ENCODE results near the gene SPOPL. TPM values are rescaled to one million over a fixed set of nuclear protein-coding genes. Genes with fewer than 3 reads are reported as not detected.

SPOPL gene
- polyA plus RNA-seq, 1 donor from 2014 or later: 16.4 TPM

- Histone ChIP-seq H3F3A (ENCODE audit: insufficient read depth, low read length, poor library complexity, severe bottlenecking) (no peaks in the 10 kb centered on the region), H3K27me3 (ENCODE audit: insufficient read depth, low read depth, low read length) (no peaks in the 10 kb centered on the region), H3K9ac (ENCODE audit: low read length) (no peak overlapping the region), H4K20me1 (ENCODE audit: insufficient read depth) (no peaks in the 10 kb centered on the region), H3K9me3 (ENCODE audit: low read length) (no peaks in the 10 kb centered on the region), H3K4me3 (ENCODE audit: low read length) (no peak overlapping the region), H3K79me2 (replicated peaks; ENCODE audit: insufficient read depth, low read length) (no peaks in the 10 kb centered on the region), H3K4me2 (ENCODE audit: low read length) (no peak overlapping the region), H3K27ac (ENCODE audit: low read length) (no peak overlapping the region), H3K36me3 (ENCODE audit: insufficient read depth, low read length) (no peaks in the 10 kb centered on the region), H2AFZ (ENCODE audit: low read depth, low read length) (no peak overlapping the region), H3K9me2 (ENCODE audit: insufficient read depth, low read length) (no peaks in the 10 kb centered on the region)
- TF ChIP-seq EP300 (conservative IDR thresholded peaks at IDR 0.05; ENCODE audit: poor library complexity, severe bottlenecking) (no peak), RAD21 (conservative IDR thresholded peaks at IDR 0.05) (no peak), POLR2AphosphoS5 (IDR thresholded peaks at IDR 0.05) (no peak), EZH2 (IDR thresholded peaks at IDR 0.05; ENCODE audit: borderline replicate concordance, insufficient read depth, low read length, poor library complexity, severe bottlenecking) (no peak), SMC3 (conservative IDR thresholded peaks at IDR 0.05; ENCODE audit: poor library complexity) (no peak)
Observed at GRCh38 chr2:138495384-138495783, 6.2 kb upstream of the SPOPL start.

- Histone ChIP-seq H3K79me2 (replicated peaks; ENCODE audit: insufficient read depth, low read length) (no peaks in the 10 kb centered on the region), H3K36me3 (ENCODE audit: insufficient read depth, low read length) (no peaks in the 10 kb centered on the region), H2AFZ (ENCODE audit: low read depth, low read length) (no peak overlapping the region), H3K9ac (ENCODE audit: low read length) (no peak overlapping the region), H3K27me3 (ENCODE audit: insufficient read depth, low read depth, low read length) (no peaks in the 10 kb centered on the region), H4K20me1 (ENCODE audit: insufficient read depth) (no peaks in the 10 kb centered on the region), H3K4me2 (ENCODE audit: low read length) (no peak overlapping the region), H3K9me2 (ENCODE audit: insufficient read depth, low read length) (no peaks in the 10 kb centered on the region), H3K27ac (ENCODE audit: low read length) (no peak overlapping the region), H3K9me3 (ENCODE audit: low read length) (no peaks in the 10 kb centered on the region), H3K4me3 (ENCODE audit: low read length) (no peak overlapping the region), H3F3A (ENCODE audit: insufficient read depth, low read length, poor library complexity, severe bottlenecking) (no peaks in the 10 kb centered on the region)
- no peak for TF ChIP-seq EP300 (conservative IDR thresholded peaks at IDR 0.05; ENCODE audit: poor library complexity, severe bottlenecking)
- TF ChIP-seq MXI1 (conservative IDR thresholded peaks at IDR 0.05; ENCODE audit: poor library complexity, severe bottlenecking): no peak
- no peak for TF ChIP-seq CTCF (IDR thresholded peaks at IDR 0.05; ENCODE audit: poor library complexity, severe bottlenecking)
- no peak for TF ChIP-seq EZH2 (IDR thresholded peaks at IDR 0.05; ENCODE audit: borderline replicate concordance, insufficient read depth, low read length, poor library complexity, severe bottlenecking)
- no peak for TF ChIP-seq POLR2AphosphoS5 (IDR thresholded peaks at IDR 0.05)
- TF ChIP-seq RAD21 (conservative IDR thresholded peaks at IDR 0.05): no peak
- no peak for TF ChIP-seq SMC3 (conservative IDR thresholded peaks at IDR 0.05; ENCODE audit: poor library complexity)
- TF ChIP-seq REST (IDR thresholded peaks at IDR 0.05; ENCODE audit: borderline replicate concordance): no peak
- no peak for TF ChIP-seq TAF1 (IDR thresholded peaks at IDR 0.05; ENCODE audit: low read depth)
Observed at GRCh38 chr2:138496096-138496651, 5.4 kb upstream of the SPOPL start.
